WERI-Rb-1 (cell line): ENCODE data around the gene ERFL.

Experiments used
- DNase-seq: peaks from one replicate; pipeline ENCODE4 v3.0.0-alpha.2; 2020
- H3K27ac ChIP-seq: fragments of 250-450 bp; sonication (Bioruptor Pico); 2 replicates; pipeline ENCODE4 v1.5.1; 2020; ENCODE audit warnings: mild to moderate bottlenecking, moderate library complexity
- H3K27me3 ChIP-seq: fragments of 250-450 bp; sonication (Bioruptor Pico); 2 replicates; pipeline ENCODE4 v1.5.1; 2021; ENCODE audit warnings: mild to moderate bottlenecking, low read depth, moderate library complexity; ENCODE audit not compliant: insufficient read depth, severe bottlenecking
- H3K36me3 ChIP-seq: fragments of 250-450 bp; sonication (Bioruptor Pico); 2 replicates; pipeline ENCODE4 v1.5.1; 2020; ENCODE audit warnings: mild to moderate bottlenecking, moderate library complexity
- H3K4me3 ChIP-seq: 2 replicates; pipeline ENCODE4 v1.5.1; 2011; ENCODE audit warnings: low read depth, mild to moderate bottlenecking, control low read depth, low read length
- H3K9me3 ChIP-seq: fragments of 250-450 bp; sonication (Bioruptor Pico); 2 replicates; pipeline ENCODE4 v1.5.1; 2021; ENCODE audit warnings: mild to moderate bottlenecking, moderate library complexity; ENCODE audit not compliant: severe bottlenecking
- CTCF ChIP-seq: IDR thresholded peaks from 2 replicates; pipeline ENCODE4 v1.5.1; 2011; ENCODE audit warnings: low read depth, mild to moderate bottlenecking, control low read depth, inconsistent platforms, low read length

ERFL gene

GRCh38 chr19:41913538-41914423 is 14.5 kb downstream of the ERFL start:
- no peak for TF ChIP-seq CTCF
- no peaks in the 10 kb centered on the region for H3K36me3 ChIP-seq
- H3K27me3 ChIP-seq = peaks cover 39% of the 10 kb centered on the region
- no peaks in the 10 kb centered on the region for H3K9me3 ChIP-seq
- no peak overlapping the region for H3K27ac ChIP-seq
- no peak for DNase-seq
- H3K4me3 ChIP-seq = no peak overlapping the region

GRCh38 chr19:41912899-41913537 is 15.2 kb downstream of the ERFL start:
- DNase-seq = no peak
- H3K27me3 ChIP-seq = peaks cover 39% of the 10 kb centered on the region
- TF ChIP-seq CTCF = no peak
- no peaks in the 10 kb centered on the region for H3K9me3 ChIP-seq
- no peak overlapping the region for H3K27ac ChIP-seq
- H3K36me3 ChIP-seq = no peaks in the 10 kb centered on the region
- H3K4me3 ChIP-seq = no peak overlapping the region

DNA sequence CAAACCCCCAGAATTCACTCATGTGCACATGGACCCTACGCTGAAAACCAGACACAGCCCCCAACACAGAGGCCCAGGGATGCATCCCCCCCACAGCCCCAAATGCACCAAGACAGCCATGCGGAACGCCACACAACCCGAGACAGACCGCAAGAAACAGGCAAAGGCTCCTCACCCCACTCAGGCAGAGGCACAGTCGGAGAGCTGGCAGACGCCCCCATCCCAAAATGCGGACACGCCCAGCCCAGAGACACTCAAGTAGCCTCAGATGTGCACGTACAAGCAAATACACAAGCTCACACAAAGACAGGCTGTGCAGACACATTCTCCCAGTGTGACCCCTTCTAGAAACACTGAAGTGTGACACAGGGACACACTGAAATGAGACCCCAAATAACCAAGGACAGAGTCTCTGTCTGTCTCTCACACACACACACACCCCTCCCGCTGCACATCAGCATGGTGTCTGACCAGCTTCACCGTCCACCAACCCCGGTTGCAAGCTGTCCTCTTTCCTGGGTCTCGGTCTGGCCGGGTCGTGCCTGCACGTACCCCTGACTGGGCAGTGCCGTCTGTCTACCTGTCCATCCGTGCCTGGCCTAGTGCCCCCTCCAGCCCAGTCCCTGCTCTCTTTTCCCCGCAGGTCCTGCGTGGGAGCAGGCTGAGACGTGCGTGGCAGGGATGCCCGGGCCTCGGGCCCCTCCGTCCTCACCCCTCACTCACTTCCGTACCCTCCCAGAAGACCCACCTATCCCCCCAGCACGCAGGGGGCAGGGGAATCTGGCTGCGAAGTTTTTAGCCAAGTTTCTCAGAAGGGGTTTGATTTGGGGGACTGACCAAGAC is 16.1 kb downstream of the ERFL start:
- no peak for DNase-seq
- Histone ChIP-seq H3K4me3 (no peak overlapping the region), H3K27ac (no peak overlapping the region), H3K36me3 (no peaks in the 10 kb centered on the region), H3K9me3 (no peaks in the 10 kb centered on the region), H3K27me3 (peaks cover 39% of the 10 kb centered on the region)
- TF ChIP-seq CTCF = no peak

DNA sequence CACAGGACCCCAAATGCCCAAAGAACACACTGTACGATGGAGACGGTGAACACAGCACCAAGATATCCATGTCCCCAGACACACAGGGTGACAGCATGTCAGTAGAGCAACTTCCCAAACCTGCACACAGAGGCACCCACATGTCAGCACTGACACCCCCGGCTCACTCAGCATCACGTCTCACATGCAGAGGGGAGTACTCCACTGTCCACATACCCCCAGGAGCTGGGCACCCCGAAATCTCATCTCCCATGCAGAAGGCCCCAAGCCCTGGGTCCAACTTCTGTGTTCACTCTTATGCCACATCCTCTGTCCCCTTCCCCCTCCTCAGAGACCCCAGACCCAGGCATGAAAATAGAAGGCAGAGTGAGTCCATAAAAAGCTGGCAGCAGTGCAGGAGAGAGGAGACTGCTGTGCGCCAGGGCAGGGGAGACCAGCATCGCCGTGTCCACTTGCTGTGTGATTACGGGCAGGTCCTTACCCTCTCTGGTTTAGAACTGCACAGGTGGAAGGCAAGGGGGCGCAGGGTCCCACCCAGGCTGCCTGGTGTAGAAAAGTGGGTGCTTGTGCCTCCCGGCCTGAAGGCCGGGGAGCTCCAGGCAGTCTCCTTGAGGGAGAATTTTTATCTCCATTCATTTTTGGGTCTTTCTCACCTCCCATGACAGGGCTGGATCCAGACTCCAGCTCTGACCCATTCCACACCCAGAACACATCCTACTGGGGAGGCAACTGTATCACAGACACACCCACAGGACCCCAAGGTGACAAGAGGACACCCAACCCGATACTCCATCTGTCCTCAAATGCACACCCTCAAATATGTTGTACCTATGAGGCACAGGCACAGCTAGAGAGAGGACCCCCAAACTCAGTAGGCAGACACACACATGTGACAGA is 17.0 kb downstream of the ERFL start:
- H3K36me3 ChIP-seq = no peaks in the 10 kb centered on the region
- H3K4me3 ChIP-seq = no peak overlapping the region
- no peaks in the 10 kb centered on the region for H3K9me3 ChIP-seq
- no peak for TF ChIP-seq CTCF
- no peak for DNase-seq
- H3K27ac ChIP-seq = no peak overlapping the region
- H3K27me3 ChIP-seq = peaks cover 38% of the 10 kb centered on the region
